ENCODE data around the gene MICA. TPM values are rescaled to one million over a fixed set of nuclear protein-coding genes. Genes with fewer than 3 reads are reported as not detected.
"Not testable (repeated sequence)": the region's sequence is repeated elsewhere in the genome, so short reads cannot be mapped to it uniquely, and the experiment has no call there.

The MICA gene
- total RNA-seq, 1 donor from 2014 or later, result 56.3 TPM

- DNase-seq (ENCODE audit: low spot score), result no peak
- TF ChIP-seq, protein P1, sequence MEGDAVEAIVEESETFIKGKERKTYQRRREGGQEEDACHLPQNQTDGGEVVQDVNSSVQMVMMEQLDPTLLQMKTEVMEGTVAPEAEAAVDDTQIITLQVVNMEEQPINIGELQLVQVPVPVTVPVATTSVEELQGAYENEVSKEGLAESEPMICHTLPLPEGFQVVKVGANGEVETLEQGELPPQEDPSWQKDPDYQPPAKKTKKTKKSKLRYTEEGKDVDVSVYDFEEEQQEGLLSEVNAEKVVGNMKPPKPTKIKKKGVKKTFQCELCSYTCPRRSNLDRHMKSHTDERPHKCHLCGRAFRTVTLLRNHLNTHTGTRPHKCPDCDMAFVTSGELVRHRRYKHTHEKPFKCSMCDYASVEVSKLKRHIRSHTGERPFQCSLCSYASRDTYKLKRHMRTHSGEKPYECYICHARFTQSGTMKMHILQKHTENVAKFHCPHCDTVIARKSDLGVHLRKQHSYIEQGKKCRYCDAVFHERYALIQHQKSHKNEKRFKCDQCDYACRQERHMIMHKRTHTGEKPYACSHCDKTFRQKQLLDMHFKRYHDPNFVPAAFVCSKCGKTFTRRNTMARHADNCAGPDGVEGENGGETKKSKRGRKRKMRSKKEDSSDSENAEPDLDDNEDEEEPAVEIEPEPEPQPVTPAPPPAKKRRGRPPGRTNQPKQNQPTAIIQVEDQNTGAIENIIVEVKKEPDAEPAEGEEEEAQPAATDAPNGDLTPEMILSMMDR (IDR thresholded peaks at IDR 0.05), result no peak
- Mint-ChIP-seq H3K27ac (ENCODE audit: unreplicated experiment) (no peak overlapping the region), H3K4me1 (ENCODE audit: low read depth) (no peaks in the 10 kb centered on the region), H3K4me3 (ENCODE audit: unreplicated experiment) (no peak overlapping the region), H3K9me3 (ENCODE audit: low read depth) (peaks cover 19% of the 10 kb centered on the region), H3K27me3 (ENCODE audit: low read depth) (peaks cover 18% of the 10 kb centered on the region), H3K36me3 (ENCODE audit: low read depth) (peaks cover 6% of the 10 kb centered on the region)
Measured at GRCh38 chr6:31452859-31453258, 49.5 kb downstream of the MICA start.

- Mint-ChIP-seq H3K4me3 (ENCODE audit: unreplicated experiment) (no peak overlapping the region), H3K27me3 (ENCODE audit: low read depth) (peaks cover 18% of the 10 kb centered on the region)
Measured at GRCh38 chr6:31453259-31453658, 49.9 kb downstream of the MICA start.

GRCh38 chr6:31459864-31460263 is 56.5 kb downstream of the MICA start:
- not testable (repeated sequence) for H3K4me1 Mint-ChIP-seq (ENCODE audit: low read depth); H3K9me3 Mint-ChIP-seq (ENCODE audit: low read depth); H3K4me3 Mint-ChIP-seq (ENCODE audit: unreplicated experiment); H3K27ac Mint-ChIP-seq (ENCODE audit: unreplicated experiment); DNase-seq (ENCODE audit: low spot score); H3K36me3 Mint-ChIP-seq (ENCODE audit: low read depth)
- peaks cover 13% of the 10 kb centered on the region for H3K27me3 Mint-ChIP-seq (ENCODE audit: low read depth)

More at GRCh38 chr6:31453259-31453658, 49.9 kb downstream of the MICA start:
- peaks cover 6% of the 10 kb centered on the region for H3K36me3 Mint-ChIP-seq (ENCODE audit: low read depth)
- peaks cover 19% of the 10 kb centered on the region for H3K9me3 Mint-ChIP-seq (ENCODE audit: low read depth)
- no peaks in the 10 kb centered on the region for H3K4me1 Mint-ChIP-seq (ENCODE audit: low read depth)
- no peak overlapping the region for H3K27ac Mint-ChIP-seq (ENCODE audit: unreplicated experiment)
- TF ChIP-seq, protein P1 (IDR thresholded peaks at IDR 0.05), result no peak
- DNase-seq (ENCODE audit: low spot score), result no peak

- H3K27ac Mint-ChIP-seq (ENCODE audit: unreplicated experiment), result no peak overlapping the region
Measured at GRCh38 chr6:31460361-31461025, 57.1 kb downstream of the MICA start.

GRCh38 chr6:31462026-31462963 is 58.9 kb downstream of the MICA start:
- H3K27me3 Mint-ChIP-seq (ENCODE audit: low read depth), result peaks cover 8% of the 10 kb centered on the region
- H3K27ac Mint-ChIP-seq (ENCODE audit: unreplicated experiment), result no peak overlapping the region
- TF ChIP-seq, protein P1 (IDR thresholded peaks at IDR 0.05), result no peak

More at GRCh38 chr6:31460361-31461025, 57.1 kb downstream of the MICA start:
- Mint-ChIP-seq H3K27me3 (ENCODE audit: low read depth) (peaks cover 13% of the 10 kb centered on the region), H3K4me1 (ENCODE audit: low read depth) (peaks cover 3% of the 10 kb centered on the region), H3K9me3 (ENCODE audit: low read depth) (no peaks in the 10 kb centered on the region), H3K4me3 (ENCODE audit: unreplicated experiment) (no peak overlapping the region), H3K36me3 (ENCODE audit: low read depth) (no peaks in the 10 kb centered on the region)
- TF ChIP-seq, protein P1 (IDR thresholded peaks at IDR 0.05), result no peak
- DNase-seq (ENCODE audit: low spot score), result no peak

More at GRCh38 chr6:31462026-31462963, 58.9 kb downstream of the MICA start:
- H3K4me1 Mint-ChIP-seq (ENCODE audit: low read depth), result peaks cover 3% of the 10 kb centered on the region
- H3K9me3 Mint-ChIP-seq (ENCODE audit: low read depth), result no peaks in the 10 kb centered on the region
- no peak for DNase-seq (ENCODE audit: low spot score)
- H3K36me3 Mint-ChIP-seq (ENCODE audit: low read depth), result no peaks in the 10 kb centered on the region
- no peak overlapping the region for H3K4me3 Mint-ChIP-seq (ENCODE audit: unreplicated experiment)
